Stimulated activated CD4-positive, alpha-beta T cell treated with anti-CD3 and anti-CD28 coated beads, Interleukin-2, amount 100 ng/mL, for 48 hours (primary cell): ENCODE measurements around the gene CHCHD10.

Experiments used
- DNase-seq, 2 donors: peaks; one replicate each; pipeline ENCODE4 v3.0.0-alpha.2; 2020

The CHCHD10 gene

DNA sequence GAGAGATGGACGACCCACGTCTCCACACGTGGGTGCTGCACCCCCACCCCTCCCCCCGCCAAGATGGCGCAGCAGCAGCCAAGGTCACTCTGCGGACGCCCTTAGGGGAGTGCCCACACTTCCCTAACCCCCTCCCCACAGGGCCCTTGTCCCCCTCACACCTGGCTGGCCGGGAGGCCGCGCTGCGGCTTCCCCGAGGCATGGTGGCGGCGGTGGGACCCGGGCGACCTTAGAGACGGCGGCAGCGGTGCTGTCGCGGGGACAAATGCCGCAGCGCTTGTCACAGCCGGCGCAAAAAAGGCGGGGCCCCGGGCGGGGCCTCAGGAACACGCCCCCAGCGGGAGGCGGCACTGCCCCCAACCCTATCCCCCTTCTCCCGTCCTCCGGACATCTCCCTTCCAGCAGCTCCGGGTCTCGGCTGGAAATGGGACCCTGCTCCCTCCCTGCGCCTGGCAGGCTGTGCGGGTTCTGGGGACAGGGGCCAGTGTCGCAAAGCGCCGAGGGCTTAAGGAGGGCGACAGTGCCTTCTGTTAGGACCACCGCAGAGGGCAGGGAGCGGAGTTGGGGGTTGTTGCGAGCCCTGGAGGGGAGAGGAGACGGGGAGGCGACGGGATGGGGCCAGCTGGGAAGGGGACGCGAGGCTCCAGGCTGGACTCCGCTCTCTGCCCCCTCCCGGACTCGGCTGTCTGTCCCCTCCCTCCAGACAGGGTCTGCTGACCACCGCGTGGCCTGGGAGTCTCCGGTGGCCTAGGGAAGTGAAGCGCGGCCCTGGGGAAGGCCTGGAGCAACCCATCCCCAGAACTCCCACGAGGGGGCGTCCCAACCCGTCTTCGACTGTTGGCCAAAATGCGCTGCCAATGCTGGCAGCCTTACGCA lies at the start of gene CHCHD10:
CHCHD10 (minus strand) TSS at position 300 of the 876 bp plus-strand sequence; CDS start at position 202, 98 bp downstream.
- peak; percentile 70 to 75 for DNase-seq

DNA sequence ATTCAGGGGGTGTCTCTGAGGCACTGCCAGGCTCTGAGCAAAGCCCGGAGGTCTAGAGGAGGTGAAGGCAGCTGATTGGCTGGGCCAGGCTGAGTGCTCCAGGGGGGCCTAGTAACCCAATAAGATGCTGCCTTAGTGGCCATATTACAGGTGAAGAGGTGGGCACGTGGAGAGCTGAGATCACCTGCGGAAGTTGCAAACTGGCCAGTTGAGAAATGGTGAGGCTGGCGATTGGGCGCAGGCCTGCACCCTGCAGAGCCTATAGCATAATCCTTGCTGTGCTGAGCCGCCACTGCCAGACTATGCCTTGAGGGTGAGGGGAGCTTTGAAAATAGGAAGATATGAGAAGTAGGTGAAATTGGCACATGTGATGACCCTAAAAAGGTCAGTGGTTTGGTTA lies 49.4 kb upstream of the CHCHD10 start:
- no peak for DNase-seq

DNA sequence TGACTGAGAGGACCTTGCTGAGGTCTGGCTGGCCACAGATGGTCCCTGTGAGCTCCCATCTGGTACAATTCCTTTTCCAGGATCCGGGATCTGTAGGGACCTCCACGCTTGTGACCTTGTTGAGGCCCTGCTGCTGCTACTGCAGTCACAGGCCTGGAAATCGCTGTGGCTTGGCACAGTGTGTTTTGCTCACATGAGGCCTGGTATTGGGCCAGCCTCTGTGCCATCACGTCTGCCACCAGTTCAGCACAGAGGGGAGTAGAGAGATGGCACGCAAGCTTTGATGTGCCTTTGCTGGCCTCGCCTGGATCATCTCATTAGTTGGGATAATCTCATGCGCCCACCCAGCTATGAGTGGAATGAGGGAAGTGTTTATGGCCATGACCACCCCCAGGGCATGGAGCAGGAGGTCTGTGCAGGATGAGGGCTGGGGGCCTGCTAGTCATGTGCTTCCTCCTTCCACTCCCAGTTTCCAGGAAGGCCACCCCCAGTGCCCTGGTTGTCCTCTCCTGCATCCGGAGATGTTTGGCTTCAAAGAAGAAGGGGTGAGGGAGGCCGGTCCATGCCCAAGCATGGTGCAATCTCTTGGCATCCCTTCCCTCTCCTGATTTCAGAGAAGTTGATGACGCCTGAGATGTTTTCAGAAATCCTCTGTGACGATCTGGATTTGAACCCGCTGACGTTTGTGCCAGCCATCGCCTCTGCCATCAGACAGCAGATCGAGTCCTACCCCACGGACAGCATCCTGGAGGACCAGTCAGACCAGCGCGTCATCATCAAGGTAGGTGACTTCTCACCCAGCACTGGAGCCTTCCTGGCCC lies 48.6 kb upstream of the CHCHD10 start:
- no peak for DNase-seq

DNA sequence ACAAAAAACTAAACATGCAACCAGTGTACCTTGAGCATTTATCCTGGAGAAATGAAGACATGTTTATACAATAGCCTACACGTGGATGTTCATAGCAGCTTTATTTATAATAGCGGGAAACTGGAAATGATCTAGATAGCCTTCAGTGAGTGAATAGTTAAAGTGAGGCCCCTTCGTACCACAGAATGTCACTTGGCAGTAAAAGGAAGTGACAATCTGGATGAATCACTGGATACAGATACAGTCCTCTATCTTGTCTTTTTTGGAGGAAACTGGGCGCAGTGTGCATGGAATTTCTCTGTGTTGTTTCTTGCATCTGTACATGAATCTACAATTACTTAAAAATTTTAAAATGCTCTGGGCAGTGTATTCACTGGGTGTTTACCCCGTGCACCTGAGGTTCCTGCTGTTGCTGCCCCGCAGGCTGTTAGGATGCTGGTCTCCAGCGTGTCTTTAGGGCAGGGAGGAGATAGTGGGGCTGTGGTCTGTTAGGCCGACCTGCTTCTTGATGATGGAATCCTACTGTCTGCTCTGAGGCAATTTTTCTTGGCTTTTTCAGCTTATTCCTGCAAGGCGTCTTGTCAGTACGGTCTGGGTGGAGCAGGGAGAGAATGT lies 47.9 kb upstream of the CHCHD10 start:
- DNase-seq = no peak

DNA sequence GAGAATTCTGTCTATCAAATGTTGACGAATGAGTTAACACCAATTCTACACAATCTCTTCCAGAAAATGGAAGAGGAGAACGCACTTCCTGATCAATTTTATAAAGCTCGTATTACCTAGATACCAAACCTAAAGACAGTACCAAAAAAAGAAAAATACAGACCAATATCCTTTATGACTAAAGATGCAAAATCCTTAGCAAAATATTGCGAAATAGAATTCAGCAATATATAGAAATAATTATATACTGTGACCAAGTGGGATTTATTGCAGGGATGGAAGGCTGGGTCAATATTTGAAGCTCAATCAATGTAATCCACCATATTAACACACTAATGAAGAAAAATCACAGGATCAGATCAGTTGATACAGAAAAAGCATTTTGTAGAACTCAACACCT lies 44.6 kb upstream of the CHCHD10 start:
- DNase-seq = no peak

DNA sequence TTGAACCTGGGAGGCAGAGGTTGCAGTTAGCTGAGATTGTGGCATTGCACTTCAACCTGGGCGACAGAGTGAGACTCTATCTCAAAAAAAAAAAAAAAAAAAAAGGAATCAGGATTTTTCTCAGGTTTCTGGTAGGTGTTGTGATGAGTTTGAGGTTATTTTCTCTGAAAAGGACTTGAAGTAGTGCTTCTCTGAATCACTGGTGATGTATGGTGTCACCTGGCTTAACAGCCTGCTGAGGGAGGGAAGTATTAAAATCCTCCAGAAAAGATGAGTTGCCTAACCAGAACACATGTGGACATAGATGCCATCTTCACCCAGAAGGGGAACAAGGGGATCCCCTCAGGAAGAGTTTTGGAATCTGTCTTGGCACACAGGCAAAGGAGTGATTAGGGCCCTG lies 39.1 kb upstream of the CHCHD10 start:
- DNase-seq = no peak

DNA sequence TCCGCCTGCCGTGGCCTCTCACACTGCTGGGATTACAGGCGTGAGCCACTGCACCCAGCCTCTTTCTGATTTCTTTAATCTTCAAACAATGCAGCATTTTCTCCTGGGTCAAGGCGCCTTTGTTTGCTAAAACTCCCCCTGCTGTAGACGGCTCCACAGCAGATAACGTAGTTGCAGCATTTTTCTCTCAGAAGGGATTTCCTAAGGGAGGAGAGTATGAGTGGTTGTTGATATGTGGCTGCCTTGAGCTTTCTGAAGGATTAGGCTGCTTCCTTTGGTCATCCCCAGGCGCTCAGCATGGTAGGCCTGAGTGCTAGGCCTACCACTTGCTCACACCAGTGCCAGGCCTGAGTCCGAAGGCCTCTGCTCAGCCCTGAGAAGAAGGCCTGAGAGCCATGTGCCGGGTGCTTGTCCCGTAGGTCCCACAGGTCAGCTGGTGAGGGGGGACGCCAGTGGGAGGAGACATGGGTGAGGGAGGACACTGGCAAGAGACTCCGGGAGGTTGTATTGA lies 37.1 kb upstream of the CHCHD10 start:
- no peak for DNase-seq

DNA sequence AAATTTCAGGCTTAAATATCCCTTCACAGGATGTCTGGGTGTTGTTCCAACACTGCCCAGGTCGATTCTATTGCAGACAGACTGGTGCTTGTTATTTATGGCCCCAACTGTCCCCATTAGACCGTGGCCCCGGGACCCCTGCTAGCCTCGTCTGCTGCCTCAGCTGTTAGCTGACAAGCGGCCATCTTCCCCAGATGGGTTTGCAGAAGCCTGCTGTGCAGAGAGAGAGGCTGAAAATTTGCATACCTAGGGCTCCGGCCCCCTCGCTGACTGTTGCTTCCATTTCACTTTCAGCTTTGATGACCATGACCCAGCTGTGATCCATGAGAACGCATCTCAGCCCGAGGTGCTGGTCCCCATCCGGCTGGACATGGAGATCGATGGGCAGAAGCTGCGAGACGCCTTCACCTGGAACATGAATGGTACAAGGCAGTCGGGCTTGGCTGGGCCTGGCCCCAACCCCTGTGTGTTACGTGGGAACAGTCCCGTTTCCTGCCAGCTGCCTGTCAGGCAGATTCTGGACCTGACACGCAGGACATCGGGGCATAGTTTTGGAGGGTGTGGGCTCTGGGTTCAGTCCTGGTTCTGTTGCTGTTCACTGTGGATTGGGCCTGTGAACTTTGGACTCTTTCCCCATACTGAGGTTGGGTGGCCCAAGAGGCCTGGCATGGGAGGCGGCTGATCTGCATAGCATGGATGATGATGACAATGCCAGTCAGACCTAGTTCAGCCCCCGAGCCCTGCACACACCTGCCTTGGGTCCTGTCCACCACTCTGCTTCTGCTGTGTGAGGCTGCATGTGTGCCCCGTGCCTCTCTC lies 35.4 kb upstream of the CHCHD10 start:
- no peak for DNase-seq

DNA sequence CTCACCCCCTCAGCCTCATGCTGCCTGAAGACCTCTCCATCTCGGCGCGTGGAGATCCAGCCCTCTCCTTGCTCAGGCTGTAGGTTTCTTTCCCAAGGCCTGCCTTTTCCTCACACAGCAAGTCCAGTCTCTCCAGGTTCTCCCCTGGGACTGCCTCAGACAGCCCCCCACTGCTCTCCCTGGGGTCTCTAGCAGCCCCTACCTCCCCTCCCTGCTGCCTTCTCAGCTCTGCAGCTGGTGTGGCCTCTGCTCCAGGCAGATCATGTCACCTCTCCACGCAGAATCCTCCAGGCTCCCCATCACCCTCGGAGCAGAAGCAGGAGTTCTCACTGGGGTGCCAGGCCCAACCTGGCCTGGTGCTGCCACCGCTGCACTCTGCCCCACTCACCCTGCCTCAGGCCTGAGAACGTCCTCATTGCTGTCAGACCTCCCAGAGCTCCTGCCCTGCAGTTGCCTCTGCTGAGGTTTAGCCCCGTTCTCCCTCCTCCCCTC lies 34.2 kb upstream of the CHCHD10 start:
- no peak for DNase-seq

DNA sequence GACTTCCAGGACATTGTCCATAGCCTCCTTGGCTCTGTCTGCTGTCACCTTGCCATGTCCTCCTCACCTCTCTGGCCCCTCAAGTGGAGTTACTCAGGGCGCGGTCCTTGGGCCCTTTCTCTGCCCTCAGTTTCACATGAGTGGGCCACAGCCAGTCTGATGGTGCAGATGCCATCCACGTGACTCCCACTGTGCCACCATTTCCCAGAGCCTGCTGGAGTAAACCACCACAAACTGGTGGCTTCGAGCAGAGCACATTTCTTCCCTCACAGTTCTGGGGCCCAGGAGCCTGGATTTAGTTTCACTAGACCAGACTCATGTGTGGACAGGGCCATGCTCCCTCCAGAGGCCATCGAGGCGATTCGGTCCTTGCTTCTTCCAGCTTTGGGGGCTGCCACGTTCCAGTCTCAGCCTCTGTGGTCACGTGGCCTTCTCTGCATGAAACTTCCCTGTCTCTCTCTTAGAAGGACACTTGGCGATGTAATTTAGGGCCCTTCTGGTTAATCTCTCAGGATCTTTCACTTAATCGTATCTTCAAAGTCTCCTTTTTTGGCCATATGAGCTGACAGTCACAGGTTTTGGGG lies 33.6 kb upstream of the CHCHD10 start:
- DNase-seq = no peak

DNA sequence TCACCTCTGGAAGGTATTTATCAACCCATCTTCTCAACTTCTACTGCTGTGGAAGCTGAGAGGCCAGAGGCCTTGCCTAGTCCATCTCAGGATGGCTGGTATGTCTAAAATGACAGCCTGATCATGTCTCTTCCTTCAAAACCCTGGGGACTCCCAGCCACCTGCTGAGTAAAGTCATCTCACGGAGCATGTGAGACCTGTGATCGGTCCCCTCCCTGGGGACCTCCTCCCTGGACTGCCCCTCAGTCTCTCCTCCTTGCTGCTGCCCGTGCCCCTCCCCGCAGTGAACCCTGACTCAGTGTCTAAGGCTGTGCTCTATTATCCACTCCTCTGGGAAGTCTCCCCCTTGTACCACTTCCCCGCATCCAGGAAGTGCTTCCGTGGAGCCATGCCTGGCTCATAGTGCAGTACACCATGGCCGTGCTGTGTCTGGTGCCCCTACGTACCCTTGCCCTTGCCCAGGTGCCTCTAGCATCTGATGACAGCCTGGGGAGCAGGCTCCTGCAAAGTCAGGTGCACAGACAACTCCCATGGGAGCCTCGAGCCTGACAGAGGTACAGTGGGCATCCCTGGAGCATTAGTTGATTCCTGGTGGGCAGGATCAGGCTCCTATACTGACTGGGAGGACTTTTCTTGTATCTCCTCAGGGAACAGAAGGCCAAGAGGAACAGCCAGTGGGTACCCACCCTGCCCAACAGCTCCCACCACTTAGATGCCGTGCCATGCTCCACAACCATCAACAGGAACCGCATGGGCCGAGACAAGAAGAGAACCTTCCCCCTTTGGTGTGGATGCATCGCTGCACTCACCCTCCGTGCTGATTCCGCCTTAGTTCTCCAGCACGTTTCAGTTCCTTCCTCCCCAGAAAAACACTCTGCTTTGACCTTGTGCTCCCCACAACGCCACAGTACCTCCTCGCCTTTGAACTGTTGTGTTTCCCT lies 32.8 kb upstream of the CHCHD10 start:
- DNase-seq = no peak

DNA sequence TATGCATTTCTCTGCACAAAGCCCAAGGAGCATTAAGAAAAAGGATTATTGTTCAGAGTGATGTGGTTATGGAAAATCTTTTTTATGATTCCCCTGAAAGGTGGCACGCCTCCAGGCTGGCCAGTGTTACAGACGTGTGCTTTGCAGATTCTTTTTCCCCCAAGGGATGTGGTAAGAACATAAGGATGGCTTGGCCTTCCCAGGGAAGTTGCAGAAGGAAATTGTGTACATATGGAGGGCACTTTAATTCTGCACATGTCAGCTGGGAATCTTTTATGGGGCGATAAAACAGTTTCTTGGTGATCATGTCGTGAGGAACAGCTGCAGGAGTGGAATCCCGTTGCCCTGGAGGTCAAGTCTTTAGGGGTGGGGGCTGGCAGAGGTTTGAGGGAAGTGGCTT lies 28.7 kb upstream of the CHCHD10 start:
- no peak for DNase-seq

DNA sequence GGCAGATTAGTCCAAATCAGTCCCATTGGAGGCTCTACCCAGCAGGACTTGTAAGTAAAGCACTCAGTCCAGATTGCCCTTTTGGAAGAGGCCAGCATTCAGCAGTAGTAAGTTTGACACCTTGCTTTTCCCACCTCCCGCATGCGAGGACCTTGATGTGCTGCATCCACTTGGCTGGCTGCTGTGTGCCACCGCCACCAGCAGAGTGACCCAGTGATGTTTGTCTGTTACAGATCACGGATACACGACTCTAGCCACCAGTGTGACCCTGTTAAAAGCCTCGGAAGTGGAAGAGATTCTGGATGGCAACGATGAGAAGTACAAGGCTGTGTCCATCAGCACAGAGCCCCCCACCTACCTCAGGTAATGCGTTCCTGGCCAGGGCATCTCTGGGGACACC lies 25.6 kb upstream of the CHCHD10 start:
- DNase-seq = no peak

DNA sequence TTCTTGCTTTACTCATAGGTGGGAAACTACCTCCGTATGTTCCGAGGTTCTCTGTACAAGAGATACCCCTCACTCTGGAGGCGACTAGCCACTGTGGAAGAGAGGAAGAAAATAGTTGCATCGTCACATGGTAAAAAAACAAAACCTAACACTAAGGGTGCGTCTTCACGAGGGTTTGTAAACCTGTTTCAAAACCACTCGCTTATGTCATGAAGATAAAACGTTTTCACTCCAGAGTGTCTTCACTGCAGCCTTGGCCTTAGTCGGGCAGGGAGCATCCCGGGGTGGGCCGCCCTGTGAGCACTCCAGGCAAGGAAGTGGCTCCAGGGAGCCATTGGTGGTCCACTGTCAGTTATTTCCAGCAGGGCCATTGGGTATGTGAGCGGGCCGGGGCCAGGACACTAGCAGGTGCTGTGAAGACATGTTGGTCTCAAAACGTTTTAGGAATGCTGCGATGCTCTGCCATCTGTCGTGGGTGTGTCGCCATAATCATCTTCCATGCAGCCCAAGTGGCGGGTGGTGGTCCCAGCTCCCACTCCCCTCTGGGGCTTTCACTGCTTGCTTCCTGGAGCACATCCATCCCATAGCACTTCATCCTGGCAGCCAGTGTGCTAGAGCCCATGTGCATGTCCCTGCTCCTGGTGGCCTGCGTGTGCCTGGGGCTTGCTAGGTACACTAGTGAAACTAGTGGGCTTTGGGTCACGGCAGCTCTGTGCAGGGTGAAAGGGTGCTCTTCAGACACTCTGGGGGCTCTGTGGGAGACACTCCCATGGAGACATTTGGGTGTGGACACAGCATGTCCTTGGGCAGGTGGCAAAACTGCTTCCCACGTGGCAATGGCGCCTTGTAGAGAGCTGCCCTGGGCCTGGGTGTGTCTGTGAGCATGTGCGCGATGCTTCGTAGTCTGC lies 24.2 kb upstream of the CHCHD10 start:
- DNase-seq = no peak

DNA sequence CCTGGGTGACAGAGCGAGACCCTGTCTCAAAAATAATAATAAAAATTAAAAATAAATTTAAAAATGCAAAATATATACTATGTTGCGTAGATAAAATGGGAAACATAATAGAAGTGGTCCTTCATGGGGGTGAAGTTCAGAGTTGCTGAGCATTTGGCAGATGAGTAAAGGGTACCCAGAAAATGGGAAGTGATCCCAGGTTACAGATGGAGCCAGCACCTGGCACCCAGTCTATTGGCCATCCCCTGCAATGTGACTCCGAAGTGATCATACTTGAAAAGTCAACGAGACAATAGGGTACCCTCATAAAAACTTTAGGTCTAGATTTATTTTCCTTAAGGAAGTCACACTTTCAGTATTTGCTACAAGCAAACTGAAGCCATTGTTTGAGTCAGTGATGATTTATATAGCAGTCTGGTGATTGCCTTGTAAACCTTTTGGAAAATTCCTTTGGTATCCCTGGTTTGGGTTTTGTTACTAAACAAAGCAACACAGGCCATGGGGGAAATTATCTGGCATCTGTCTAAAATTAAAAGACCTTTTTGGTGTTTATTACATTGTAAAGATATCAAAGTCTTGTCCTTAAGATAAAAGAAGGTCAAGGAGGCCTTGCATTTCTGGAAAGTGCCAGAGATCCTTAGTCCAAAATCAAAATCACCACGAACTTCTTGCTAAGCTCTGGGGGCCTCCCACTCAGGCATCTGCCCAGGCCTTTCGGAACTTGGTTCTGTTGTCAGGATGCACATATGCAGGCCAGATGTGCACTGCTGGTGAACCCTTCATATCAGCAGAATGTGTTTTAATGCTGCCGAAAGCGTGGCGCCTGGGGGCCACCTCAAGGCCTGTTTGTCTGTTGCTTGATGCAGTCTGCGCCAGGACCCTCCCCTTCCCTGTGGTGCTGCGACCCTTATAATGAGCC lies 23.3 kb upstream of the CHCHD10 start:
- DNase-seq = no peak

DNA sequence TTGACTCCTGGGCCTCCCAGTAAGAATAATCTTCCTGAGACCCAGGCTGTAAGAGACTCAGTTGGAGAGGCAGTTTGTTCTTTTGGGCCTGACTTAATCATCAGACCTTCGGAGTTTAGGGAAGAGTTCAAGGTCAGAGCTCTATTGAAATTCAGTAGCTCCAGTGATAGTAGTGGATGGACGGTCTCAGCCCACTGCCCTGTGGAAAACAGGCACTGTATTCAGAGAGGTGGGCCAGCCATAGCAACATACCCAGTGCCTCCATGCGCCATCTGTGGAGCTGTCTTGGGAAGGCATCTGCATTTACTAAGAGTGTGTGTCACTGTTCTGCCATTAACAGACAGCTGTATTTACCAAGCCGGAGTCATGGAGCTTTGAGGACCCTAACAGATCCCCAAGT lies 21.9 kb upstream of the CHCHD10 start:
- DNase-seq = no peak

DNA sequence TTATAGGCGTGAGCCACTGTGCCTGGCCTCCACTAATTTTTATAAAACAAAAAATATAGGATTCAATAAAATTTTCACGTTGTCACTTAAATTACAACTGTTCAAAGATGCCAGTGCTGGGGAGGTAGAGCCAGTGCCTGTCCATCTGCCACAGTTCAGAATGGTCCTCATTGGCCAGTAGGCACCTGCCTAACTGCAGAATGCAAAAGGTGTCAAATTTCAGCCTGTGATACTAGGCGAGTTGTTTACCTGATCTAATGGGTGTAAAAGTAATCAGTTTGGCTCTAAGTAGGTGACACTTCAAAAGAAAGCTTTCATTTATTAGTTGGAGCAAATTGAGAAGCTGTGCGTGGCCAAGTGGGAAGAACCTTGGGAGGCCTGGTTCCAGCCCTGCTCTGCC lies 21.3 kb upstream of the CHCHD10 start:
- no peak for DNase-seq

DNA sequence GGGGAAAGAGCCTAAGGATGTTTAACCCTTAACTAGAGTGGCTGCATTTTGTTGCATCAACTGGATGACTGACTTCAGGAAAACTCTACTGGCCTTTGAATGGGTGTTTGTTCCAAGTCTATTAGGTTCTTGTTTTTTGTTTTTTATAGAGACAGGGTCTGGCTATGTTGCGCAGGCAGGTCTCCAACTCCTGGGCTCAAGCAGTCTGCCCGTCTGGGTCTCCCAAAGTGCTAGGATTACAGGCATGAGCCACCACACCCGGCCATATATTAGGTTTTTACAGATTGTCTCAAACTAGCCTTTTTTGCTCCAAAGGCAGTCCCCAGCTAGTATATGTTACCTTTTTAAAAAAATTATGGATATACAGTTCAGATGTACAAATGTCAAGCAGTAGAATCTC lies 20.1 kb upstream of the CHCHD10 start:
- no peak for DNase-seq

DNA sequence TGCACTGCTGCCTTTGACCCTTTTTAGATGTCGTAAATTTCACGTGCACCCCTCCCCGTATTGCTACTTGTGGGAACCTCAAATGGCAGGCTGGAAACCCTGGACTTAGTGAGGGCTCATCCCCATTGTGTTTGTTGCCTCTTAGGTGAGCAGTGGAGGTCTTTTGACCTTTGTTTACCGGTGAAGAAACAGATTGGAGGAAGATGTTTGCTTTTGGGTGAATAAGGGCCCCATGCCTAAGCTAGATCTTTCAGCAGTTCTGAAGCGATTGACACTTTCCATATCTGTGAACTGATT lies 19.8 kb upstream of the CHCHD10 start:
- DNase-seq = no peak
